DMS53 treated with DMSO at 0.1 percent for 48 hours (cell line): ENCODE results near the gene EP400.
"Not testable (repeated sequence)": the region's sequence is repeated elsewhere in the genome, so short reads cannot be mapped to it uniquely, and the experiment has no call there.

ENCODE experiments used
- DNase-seq: peaks from one replicate; lab custom pipeline; 2025; ENCODE audit not compliant: unreplicated experiment; lab: John Stamatoyannopoulos, UW

Gene EP400

DNA sequence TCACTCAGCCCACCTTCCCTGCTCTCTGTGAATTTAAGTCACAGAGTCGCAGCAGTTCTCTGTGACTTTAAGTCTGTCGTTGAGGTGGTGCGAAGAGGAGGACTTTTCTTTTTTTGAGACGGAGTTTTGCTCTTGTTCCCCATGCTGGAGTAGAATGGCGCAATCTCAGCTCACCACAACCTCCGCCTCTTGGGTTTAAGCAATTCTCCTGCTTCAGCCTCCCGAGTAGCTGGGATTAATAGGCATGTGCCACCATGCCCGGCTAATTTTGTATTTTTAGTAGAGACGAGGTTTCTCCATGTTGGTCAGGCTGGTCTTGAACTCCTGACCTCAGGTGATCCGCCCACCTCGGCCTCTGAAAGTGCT lies 35.8 kb downstream of the EP400 start:
- DNase-seq: not testable (repeated sequence)

DNA sequence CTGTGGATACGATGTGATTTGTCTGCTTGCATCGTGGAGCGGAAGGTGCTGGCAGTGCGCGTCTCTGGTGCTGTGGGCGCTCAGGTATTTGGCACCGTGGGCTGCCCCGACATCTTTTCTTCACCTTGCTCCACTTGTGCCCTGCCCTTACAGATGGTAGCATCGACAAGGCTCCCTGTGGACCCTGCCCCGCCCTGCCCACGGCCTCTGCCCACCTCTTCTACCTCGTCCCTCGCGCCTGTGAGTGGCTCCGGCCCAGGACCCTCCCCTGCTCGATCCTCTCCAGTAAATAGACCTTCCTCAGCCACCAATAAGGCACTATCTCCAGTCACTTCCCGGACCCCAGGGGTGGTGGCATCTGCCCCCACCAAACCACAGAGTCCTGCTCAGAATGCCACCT lies 36.6 kb downstream of the EP400 start:
- no peak for DNase-seq

GRCh38 chr12:131986910-131987309 lies 37.2 kb downstream of the EP400 start:
- DNase-seq: no peak

DNA sequence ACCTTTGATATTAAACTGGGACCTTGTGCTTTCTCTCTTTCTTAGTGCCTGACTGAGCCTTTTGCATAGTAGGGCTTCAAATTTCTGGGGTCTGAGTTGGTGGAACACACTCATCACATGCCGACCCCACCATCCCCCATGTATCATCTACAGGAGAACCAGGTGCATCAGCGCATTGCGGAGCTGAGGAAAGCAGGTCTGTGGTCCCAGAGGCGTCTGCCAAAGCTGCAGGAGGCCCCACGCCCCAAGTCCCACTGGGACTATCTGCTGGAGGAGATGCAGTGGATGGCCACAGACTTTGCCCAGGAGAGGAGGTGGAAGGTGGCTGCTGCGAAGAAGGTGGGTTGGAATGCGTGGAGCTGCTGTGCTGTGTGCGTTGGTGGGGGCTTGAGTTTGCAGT lies 37.8 kb downstream of the EP400 start:
- DNase-seq: no peak

DNA sequence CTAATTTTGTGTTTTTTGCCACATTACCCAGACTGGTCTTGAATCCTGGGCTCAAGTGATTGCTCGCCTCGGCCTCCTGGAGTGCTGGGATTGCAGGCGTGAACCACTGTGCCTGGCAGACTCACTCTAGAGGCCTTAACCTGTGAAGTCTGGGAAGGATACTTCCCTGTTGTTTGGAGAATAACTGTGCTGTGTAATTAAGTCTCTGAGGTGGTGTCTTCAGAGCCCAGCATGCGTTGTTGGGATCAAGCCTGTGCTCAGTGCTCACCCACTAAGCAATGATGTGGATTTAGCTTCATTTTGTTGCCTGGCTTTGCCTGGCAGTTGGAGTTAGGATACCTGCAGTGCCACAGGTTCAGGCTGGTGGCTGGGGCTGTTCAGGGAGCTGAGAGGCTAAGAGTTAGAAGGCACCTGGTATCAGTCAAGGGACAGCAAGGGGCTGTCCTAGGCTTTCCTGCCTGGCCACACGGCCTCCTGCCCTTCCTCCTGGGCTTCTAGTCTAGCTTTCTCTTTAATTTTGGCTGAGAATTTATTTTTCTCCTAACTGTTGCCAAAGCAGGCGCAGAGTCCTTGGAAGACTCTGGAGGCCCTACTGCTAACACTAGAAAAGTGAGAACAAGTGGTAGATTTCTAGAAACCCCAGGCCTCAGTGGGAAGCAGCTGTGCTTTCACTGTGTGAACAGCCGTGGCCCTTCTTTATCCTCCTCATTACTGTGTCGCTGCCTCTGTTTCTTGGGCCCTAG lies 38.5 kb downstream of the EP400 start:
- DNase-seq: no peak

GRCh38 chr12:131989021-131989420 lies 39.3 kb downstream of the EP400 start:
- DNase-seq: no peak

- DNase-seq: no peak
Observed at GRCh38 chr12:131990066-131990979, 40.6 kb downstream of the EP400 start.

DNA sequence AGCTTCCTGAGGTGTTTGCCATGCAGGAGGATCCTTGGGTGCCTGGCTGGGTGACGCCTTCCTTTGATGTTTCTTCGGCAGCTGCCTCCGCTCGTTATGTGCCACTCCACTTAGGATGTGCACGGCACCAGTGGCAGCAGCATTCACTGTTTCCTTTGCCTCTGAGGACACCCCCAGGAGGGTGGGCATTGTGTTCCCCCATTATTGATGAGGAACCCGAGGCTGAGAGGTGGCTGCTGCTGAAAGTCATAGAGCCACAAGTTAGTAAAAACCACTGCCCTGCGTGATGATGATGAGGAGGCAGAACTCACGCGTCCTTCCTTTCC lies 41.2 kb downstream of the EP400 start:
- DNase-seq: no peak

- DNase-seq: no peak
Observed at GRCh38 chr12:131991816-131992430, 42.2 kb downstream of the EP400 start.

- DNase-seq: no peak
Observed at GRCh38 chr12:131994589-131994988, 44.8 kb downstream of the EP400 start.

DNA sequence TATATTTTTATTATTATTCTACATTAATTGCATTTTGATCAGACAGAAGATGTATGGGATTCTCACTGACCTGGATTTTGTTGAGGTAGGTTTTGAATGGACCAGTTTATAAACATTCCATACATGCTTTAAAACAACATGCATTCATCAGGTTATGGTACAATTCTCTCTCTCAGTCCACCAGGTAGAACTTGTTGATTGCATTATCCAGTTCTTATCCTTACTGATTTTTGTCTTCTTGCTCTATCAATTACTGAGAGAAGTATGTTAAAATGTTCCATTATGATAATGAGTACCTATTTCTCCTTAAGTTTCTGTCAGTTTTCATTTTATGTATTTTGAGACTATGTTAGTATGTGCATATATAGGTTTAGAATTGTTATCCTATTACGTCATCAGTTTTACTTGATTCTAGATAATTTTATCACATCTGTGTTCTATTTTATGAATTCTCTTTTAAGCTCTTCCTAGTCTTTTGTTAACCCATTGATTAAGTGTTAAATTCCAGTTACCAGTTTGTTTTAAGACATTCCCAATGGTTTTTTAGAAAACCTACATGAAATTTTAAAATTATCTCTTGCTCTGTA lies 50.6 kb downstream of the EP400 start:
- DNase-seq: no peak

DNA sequence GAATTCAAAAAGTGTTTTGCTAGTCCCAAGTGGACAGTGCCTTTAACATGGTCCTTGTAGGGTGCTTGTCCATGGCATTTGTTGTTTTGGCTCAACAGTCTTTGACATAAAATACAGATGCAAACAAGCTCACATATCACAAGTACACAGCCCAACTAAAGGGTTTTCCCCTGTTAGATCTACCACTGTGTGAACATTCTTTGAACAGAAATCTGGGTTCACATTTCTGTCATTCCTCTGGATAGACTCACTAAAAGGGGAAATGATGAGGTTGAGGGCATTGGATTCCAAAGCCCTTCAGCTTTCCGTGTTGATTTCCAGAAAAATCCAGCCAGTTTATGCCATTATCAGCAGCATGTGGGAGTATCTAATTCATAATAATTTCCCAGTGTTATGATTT lies 54.1 kb downstream of the EP400 start:
- no peak for DNase-seq

- DNase-seq: no peak
Observed at GRCh38 chr12:132004946-132005345, 55.2 kb downstream of the EP400 start.

DNA sequence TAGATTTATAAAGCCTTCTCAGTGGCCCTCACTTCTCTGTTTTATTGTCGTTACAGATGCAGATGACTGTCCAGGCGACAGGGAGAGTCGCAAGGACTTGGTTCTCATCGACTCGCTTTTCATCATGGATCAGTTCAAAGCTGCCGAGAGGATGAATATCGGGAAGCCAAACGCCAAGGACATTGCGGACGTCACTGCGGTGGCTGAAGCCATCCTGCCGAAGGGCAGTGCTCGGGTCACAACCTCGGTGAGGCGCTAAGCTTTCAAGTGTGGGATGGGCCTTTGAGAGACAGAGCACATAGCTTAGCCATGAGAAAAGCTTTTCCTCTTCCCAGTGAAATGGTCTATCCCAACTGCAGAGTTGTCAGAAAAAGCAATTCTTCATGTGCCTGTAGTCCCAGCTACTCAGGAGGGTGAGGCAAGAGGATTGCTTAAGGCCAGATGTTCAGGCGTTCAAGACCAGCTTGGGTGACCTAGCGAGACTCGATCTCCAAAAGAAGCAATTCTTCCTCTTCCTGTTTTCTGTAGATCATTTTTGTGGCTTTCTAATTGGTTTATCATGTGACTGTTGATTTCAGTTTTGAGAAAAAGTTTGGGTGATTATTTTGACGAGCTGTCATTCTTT lies 56.4 kb downstream of the EP400 start:
- no peak for DNase-seq

GRCh38 chr12:132007041-132007440 lies 57.3 kb downstream of the EP400 start:
- DNase-seq: no peak

DNA sequence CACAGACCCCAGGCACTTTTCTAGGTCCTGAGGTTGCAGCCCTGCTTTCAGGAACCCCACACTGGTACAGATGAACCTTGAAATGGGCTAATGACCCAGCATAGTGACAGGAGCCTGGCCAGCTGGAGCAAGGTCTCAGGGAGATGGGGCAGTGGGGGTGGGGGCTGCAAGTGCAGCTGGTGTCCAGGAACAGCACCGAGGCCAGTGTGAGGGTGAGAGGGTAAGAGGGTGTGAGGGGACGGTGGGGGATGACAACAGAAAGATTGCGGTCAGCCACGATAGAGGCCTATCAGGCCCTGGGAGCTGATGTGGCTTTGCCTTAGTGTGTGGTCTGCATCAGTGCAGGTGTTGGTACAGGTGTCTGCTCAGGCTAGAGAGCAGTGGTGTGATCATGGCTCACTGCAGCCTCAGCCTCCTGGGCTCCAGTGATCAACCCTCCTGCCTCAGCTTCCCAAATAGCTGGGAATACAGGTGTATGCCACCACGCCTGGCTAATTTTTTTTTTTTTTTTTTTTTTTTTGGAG lies 59.7 kb downstream of the EP400 start:
- DNase-seq: no peak

- DNase-seq: no peak
Observed at GRCh38 chr12:132012919-132013568, 63.3 kb downstream of the EP400 start.

DNA sequence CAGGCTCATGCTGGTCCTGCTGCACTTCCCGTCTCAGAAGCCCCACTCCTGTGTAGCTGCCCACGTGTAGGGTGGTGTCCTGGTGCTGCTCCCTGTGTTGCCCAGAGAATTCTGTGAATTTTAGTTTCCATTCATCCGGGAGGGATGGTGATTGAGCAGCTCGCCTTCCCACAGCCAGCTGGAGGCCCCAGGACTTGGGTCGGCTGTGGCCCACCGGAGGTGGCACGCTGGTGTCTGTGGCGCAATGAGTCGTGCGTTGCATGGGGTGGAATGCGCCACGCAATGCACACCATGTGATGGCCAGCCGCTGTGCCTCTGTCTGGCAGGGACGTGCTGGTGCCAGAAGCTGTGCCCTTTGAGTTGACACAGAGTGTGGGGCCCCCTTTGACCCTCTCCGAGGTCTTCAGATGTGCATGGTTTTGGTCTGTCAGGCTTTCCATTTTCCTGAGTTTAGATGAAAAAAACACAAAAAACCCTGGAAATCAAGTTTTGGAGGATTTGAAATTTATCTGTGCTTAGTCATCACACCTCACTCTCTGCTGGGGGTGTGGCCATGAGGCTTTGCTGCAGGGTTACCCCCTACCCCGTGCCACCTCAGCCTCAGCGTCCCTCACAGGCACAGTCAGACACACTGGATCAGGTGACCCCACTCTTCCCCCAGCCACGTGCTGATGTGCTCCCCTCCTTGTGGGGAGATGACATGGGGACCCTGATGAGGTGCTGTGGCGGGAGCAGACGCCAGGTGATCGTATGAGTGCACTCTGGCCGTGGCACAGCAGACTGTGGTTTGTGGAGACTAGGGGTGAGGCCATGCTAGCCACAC lies 64.6 kb downstream of the EP400 start:
- DNase-seq: no peak

- no peak for DNase-seq
Observed at GRCh38 chr12:132014915-132015280, 65.2 kb downstream of the EP400 start.
